AG10803 (cell line): Measurements from ENCODE around the gene IPO4.

ENCODE experiments used
- DNase-seq: peaks from one replicate; pipeline ENCODE4 v3.0.0; 2010; ENCODE audit warnings: low read depth
- H3K4me3 ChIP-seq: 2 replicates; pipeline ENCODE4 v1.5.1; 2011; ENCODE audit warnings: mild to moderate bottlenecking, low read length, control low read depth
- TF ChIP-seq, protein P1 (sequence below): conservative IDR thresholded peaks from 2 replicates; pipeline ENCODE4 v1.5.1; 2011; ENCODE audit warnings: mild to moderate bottlenecking, low read length, control low read depth, inconsistent platforms

IPO4 gene

DNA sequence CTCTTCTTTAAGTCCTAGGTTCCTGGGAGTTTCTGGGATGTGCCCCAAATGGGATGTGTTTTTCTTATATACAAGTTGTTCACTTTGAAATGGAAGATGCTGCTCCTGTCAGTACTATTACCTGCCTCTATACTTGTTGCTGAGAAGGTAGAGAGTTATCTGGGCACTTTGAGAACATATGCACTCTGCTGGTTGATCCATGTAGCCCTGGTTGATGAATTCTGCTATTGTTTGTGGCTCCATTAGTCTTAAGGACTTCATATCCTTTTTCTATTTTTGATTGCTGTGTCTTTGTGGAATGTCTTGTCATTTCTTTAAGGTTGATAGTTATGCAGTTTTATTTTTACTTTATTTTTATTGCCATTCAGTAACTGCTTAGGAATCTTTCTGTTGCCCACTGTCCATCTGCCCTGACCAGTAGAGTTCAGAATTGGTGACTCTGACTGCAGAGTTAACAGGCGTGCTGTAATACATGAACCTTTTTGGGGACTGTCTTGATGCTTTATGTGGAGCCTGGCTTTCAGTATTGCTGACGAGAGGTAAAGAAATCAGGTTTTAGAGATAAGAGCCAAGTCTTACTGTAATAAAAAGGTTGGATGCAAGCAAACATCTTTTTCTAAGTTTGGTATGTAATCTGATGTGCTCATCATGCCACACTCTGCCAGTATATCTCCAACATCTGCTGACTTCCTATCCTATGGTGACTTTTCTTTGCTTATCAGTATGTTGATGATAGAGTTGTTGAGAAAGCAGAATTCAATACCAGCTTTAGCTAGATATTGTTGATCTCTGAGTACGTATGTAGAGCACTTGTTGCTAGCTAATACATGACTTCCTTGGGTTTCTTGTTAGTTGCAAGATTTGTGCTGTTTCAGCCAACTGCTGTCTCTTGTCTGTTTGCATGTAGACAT, 45.7 kb upstream of the IPO4 start:
- no peak overlapping the region for H3K4me3 ChIP-seq
- TF ChIP-seq, protein P1, sequence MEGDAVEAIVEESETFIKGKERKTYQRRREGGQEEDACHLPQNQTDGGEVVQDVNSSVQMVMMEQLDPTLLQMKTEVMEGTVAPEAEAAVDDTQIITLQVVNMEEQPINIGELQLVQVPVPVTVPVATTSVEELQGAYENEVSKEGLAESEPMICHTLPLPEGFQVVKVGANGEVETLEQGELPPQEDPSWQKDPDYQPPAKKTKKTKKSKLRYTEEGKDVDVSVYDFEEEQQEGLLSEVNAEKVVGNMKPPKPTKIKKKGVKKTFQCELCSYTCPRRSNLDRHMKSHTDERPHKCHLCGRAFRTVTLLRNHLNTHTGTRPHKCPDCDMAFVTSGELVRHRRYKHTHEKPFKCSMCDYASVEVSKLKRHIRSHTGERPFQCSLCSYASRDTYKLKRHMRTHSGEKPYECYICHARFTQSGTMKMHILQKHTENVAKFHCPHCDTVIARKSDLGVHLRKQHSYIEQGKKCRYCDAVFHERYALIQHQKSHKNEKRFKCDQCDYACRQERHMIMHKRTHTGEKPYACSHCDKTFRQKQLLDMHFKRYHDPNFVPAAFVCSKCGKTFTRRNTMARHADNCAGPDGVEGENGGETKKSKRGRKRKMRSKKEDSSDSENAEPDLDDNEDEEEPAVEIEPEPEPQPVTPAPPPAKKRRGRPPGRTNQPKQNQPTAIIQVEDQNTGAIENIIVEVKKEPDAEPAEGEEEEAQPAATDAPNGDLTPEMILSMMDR = no peak

DNA sequence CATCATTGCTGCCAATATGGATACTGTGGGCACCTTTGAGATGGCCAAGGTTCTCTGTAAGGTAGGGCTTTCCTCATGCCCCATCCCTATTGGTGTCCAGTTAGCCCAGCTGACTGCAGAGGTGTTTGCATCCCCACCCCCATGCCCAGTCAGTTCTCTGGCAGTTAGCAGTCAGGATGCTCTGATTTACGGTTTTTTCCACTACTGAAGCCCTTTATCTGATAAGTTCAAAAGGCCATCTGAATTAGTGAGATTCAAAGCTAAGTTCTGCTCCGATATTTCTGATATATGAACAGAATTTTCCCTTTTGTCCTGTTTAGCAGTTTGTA, 44.9 kb upstream of the IPO4 start:
- TF ChIP-seq, protein P1 = no peak
- no peak for DNase-seq
- peak overlapping the region; percentile 96 for H3K4me3 ChIP-seq

More for the DNA sequence above, 45.7 kb upstream of the IPO4 start:
- no peak for DNase-seq

DNA sequence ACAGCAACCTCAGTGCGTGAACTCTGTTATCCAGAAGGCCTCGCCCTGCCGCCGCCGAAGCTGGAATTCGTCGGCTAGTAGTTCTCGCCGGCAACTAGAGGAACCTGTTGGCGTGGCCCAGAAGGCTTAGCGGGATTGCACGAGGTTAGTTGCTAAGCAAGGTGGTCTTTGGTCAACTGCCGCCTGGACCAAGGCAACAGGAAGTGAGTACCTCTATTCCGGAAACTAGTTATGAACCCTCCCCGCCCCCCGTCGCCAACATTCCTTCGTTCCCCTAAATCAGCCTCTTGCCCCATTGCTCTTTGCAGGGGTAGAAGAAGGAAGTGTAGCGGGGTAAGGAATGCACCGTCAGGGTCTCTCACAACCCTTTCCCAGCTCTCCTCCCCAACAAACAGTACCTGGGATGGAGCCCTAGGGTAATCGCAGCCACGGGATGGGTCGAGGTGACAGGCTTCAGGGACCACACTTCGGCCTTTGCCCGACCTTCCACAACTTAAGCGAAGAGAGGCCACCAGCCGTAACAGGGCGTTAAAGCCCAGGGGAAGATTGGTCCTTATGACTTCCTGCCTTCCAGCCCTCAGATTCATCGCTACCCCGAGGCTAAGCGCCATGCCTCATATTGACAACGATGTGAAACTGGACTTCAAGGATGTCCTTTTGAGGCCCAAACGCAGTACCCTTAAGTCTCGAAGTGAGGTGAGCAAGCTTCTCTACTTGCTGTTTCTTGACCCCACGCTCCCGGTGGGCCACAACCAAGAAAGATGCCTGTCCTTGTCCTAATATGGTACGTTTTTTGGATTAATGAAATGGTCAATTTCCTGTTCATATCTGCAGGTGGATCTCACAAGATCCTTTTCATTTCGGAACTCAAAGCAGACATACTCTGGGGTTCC, 44.3 kb upstream of the IPO4 start, which contains the start of gene GMPR2:
Gene GMPR2 (plus strand): TSS at position 285 of the 893 bp plus-strand sequence. CDS start 325 bp downstream, at position 610.
- no peak for DNase-seq
- H3K4me3 ChIP-seq = peak within 1 kb of the TSS; percentile 96

DNA sequence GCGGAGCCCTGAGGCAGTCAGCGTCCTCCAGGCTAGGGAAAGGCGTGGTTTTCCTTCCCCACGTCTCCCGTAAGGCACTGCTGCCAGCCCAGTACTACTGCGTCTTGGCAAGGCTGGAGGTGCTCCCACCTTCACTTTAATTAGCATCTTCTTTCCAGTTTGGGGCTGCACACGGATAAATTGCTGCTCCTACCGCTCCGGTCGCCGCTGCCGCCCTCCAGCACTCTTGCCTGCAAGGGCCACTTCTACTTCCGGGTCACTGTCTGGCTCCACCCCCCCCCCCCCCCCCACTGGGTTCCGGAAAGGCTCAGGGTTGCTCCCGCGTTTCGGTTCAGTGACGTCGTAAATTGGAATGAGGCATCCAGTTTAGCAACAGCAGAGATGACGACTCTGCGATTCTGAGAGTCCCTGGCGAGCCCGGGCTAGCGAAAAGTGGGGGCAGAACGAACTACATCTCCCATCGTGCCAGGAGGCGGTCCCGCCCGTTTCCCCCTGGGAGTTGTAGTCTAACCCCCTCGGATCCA, 43.6 kb upstream of the IPO4 start, which contains the start of gene NEDD8:
Gene NEDD8 (minus strand): TSS at position 247 of the 524 bp plus-strand sequence. CDS start 100 bp downstream, at position 147.
- peak within 1 kb of the TSS; percentile 96 for H3K4me3 ChIP-seq
- DNase-seq = peak; percentile 97
- TF ChIP-seq, protein P1 = no peak

More for the DNA sequence above, 44.3 kb upstream of the IPO4 start, which contains the start of gene GMPR2:
- TF ChIP-seq, protein P1 = no peak

DNA sequence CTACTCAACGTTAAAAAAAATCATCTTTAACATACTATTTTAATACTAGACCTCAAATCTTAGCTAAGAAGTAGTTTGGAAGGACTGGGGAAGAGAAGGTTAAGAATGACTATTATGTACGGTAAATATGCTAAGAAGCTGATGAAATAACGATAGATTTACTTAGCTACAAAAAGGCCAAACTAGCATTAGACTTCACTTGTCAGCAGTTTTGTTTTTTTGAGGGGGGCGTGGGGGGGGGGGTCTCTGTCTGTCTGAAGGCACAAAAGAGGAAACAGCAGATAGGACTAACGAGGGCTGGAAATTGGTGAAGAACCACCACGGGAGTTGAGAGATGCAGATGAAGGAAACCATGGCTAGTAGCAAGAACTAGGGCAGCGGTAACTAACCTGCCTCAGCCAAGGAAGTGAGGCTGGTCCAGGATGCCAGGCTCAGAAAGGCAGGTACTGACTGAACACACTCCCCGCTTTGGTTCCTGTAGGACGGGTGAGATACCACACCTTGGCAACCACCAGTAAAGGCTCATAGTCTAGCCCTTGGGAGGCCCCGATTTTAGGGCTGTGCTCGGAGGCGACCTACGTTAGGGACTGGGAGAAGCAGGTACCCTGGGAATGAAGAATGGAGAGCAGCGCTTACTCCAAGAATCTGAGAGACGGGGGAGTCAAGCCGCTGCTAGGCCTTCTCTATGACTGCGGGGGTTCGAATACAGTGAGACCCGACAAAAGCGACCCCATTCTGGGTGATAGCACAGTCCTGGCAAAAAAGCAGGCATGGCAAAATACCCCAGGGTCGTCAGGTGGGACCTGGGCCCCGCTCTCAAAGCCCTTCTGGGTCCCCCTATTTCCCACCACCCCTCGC, 42.9 kb upstream of the IPO4 start:
- H3K4me3 ChIP-seq = peak overlapping the region; percentile 96
- TF ChIP-seq, protein P1 = no peak
- DNase-seq = no peak

DNA sequence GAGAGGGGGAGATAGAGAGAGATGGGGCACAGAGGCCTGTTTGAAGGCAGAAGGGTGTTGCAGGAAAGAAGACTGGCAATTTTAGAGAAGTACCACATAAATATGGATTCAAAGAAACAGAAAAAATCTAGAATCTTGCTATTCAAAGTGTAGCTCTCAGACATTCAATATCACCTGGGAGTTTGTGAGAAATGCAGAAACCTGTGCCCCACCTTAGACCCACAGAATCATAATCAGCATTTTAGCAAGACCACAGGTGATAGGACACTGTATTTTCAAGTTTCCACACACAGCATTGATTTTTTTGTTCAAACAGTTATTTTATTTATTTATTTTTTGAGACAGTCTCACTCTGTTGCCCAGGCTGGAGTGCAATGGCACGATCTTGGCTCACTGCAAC, 40.3 kb upstream of the IPO4 start:
- TF ChIP-seq, protein P1 = no peak
- H3K4me3 ChIP-seq = no peak overlapping the region
- DNase-seq = no peak
